ENCODE results near the gene CYP4V2.

The CYP4V2 gene

GRCh38 chr4:186190581-186191199 is 677 bp upstream of the CYP4V2 start:
- peak; percentile 22 to 32 for DNase-seq

GRCh38 chr4:186192066-186192612 is 772 bp downstream of the CYP4V2 start:
- DNase-seq: peak in 1 of 2 experiments; percentile 17

- DNase-seq: no peak
Observed at GRCh38 chr4:186193851-186194250, 2.5 kb downstream of the CYP4V2 start.

- no peak for DNase-seq
Observed at GRCh38 chr4:186196063-186196462, 4.7 kb downstream of the CYP4V2 start.

GRCh38 chr4:186200516-186200915 is 9.1 kb downstream of the CYP4V2 start:
- DNase-seq: no peak

- DNase-seq: no peak
Observed at GRCh38 chr4:186201010-186201409, 9.6 kb downstream of the CYP4V2 start.

- DNase-seq: peak; percentile 47 to 51
Observed at GRCh38 chr4:186201535-186202230, 10.3 kb downstream of the CYP4V2 start.

GRCh38 chr4:186202490-186203140 is 11.2 kb downstream of the CYP4V2 start:
- DNase-seq: no peak

- no peak for DNase-seq
Observed at GRCh38 chr4:186203406-186203805, 12.0 kb downstream of the CYP4V2 start.

- DNase-seq: no peak
Observed at GRCh38 chr4:186204103-186204559, 12.8 kb downstream of the CYP4V2 start.

- no peak for DNase-seq
Observed at GRCh38 chr4:186204686-186205085, 13.3 kb downstream of the CYP4V2 start.

- DNase-seq: no peak
Observed at GRCh38 chr4:186205156-186205555, 13.8 kb downstream of the CYP4V2 start.

GRCh38 chr4:186216465-186217024 is 25.2 kb downstream of the CYP4V2 start:
- DNase-seq: no peak

GRCh38 chr4:186217733-186218293 is 26.4 kb downstream of the CYP4V2 start:
- DNase-seq: no peak

GRCh38 chr4:186221624-186222023 is 30.3 kb downstream of the CYP4V2 start:
- no peak for DNase-seq

- DNase-seq: no peak
Observed at GRCh38 chr4:186225848-186226247, 34.5 kb downstream of the CYP4V2 start.

GRCh38 chr4:186226521-186227189 is 35.3 kb downstream of the CYP4V2 start:
- no peak for DNase-seq

- DNase-seq: no peak
Observed at GRCh38 chr4:186227221-186227620, 35.9 kb downstream of the CYP4V2 start, which contains the start of gene KLKB1. Gene KLKB1 (plus strand): TSS chr4:186227507. CDS start chr4:186228196, 689 bp downstream.

GRCh38 chr4:186227744-186228513 is 36.6 kb downstream of the CYP4V2 start:
- no peak for DNase-seq

GRCh38 chr4:186228514-186228894 is 37.1 kb downstream of the CYP4V2 start:
- no peak for DNase-seq

GRCh38 chr4:186234367-186234766 is 43.0 kb downstream of the CYP4V2 start:
- no peak for DNase-seq

- no peak for DNase-seq
Observed at GRCh38 chr4:186236126-186236525, 44.8 kb downstream of the CYP4V2 start.

Measured in activated CD4-positive, alpha-beta T cell treated with anti-CD3 and anti-CD28 coated beads, Interleukin-2, amount 50 U/mL, for 4 hours (primary cell).